Kidney (tissue), 14 donors: Measurements from ENCODE around the gene SLC25A5. TPM values are rescaled to one million over a fixed set of nuclear protein-coding genes. Genes with fewer than 3 reads are reported as not detected.
A peak's percentile ranks its signal among the peaks of the same experiment; 100 is the strongest.

Experiments used
- DNase-seq, 5 donors: peaks; one replicate each; pipeline ENCODE4 v3.0.0-alpha.2; 2013 to 2020
- FAIRE-seq: peaks from 2 replicates; lab custom pipeline; 2012; peaks lifted over from hg19 to GRCh38; lab: Jason Lieb, UNC
- H3K27ac ChIP-seq, 2 donors: one replicate each; pipeline ENCODE4 v1.7.0; 2013; ENCODE audit warnings: low read depth in 2 of 2, low read length in 2 of 2, inconsistent platforms in 1 of 2
- H3K27me3 ChIP-seq: one replicate; pipeline ENCODE4 v1.7.1; 2013; ENCODE audit warnings: low read length, inconsistent platforms; ENCODE audit not compliant: control insufficient read depth, insufficient read depth
- H3K36me3 ChIP-seq, 3 donors: one replicate each; pipeline versions ENCODE4 v1.7.0 to v1.7.1; 2013; ENCODE audit warnings: low read length in 3 of 3, control low read depth in 1 of 3, inconsistent platforms in 1 of 3; ENCODE audit not compliant: insufficient read depth in 3 of 3, control insufficient read depth in 2 of 3
- H3K4me1 ChIP-seq, 3 donors: one replicate each; pipeline versions ENCODE4 v1.7.0 to v1.7.1; 2013; ENCODE audit warnings: low read length in 3 of 3, inconsistent platforms in 1 of 3, low read depth in 1 of 3; ENCODE audit not compliant: control insufficient read depth in 2 of 3, insufficient read depth in 2 of 3
- H3K4me3 ChIP-seq, 3 donors: one replicate each; pipeline versions ENCODE4 v1.7.0 to v1.8.1; 2013; ENCODE audit warnings: low read length in 3 of 3, control low read depth in 1 of 3, inconsistent platforms in 1 of 3
- H3K9ac ChIP-seq, 3 donors: one replicate each; pipeline versions ENCODE4 v1.7.0 to v1.7.1; 2013; ENCODE audit warnings: low read length in 3 of 3, control low read depth in 1 of 3, inconsistent platforms in 1 of 3
- H3K9me3 ChIP-seq, 3 donors: one replicate each; pipeline versions ENCODE4 v1.7.0 to v1.7.1; 2013; ENCODE audit warnings: low read length in 3 of 3, control low read depth in 1 of 3, inconsistent platforms in 1 of 3; ENCODE audit not compliant: control insufficient read depth in 2 of 3, insufficient read depth in 1 of 3
- CTCF ChIP-seq: IDR thresholded peaks from 3 replicates; pipeline ENCODE4 v1.5.1; 2012; ENCODE audit warnings: mild to moderate bottlenecking, moderate library complexity, borderline replicate concordance; ENCODE audit not compliant: insufficient read depth; ENCODE audit errors: extremely low read depth
- intact Hi-C: fragments of 100-400 bp; cut with DNase I; formaldehyde crosslinking; loops from one replicate; pipeline ENCODE4 v1.11.1; 2022
- polyA plus RNA-seq: library from polyadenylated mRNA; stranded (reverse); fragments of 350-450 nt; fragmentation: Illumina TruSeq; extraction: RNeasy Lipid Tissue Mini Kit (QIAGEN cat#74804); gene quantifications from one replicate; pipeline ENCODE4 v1.2.3, GENCODE V29; 2014; ENCODE audit warnings: low read depth, low replicate concordance; ENCODE audit not compliant: insufficient read depth
- total RNA-seq: library from RNA; stranded (reverse); fragmentation: NEBNext Ultra II Directional; extraction: Animal tissue kit (Norgen Biotek cat#: 25700); gene quantifications from one replicate; pipeline ENCODE4 v1.2.1, GENCODE V29; 2021
- donor health status: control.
- donor health status: control.
- donor health status: control.
- donor health status: control.
- donor health status: control.
- donor health status: DM: yes; HTN: yes; CAD: no.
- donor health status: Normal renal cell carcinoma (clear cell type).

Gene SLC25A5
- total and polyA plus RNA-seq, 2 donors from 2014 or later, result 224 to 850 TPM

DNA sequence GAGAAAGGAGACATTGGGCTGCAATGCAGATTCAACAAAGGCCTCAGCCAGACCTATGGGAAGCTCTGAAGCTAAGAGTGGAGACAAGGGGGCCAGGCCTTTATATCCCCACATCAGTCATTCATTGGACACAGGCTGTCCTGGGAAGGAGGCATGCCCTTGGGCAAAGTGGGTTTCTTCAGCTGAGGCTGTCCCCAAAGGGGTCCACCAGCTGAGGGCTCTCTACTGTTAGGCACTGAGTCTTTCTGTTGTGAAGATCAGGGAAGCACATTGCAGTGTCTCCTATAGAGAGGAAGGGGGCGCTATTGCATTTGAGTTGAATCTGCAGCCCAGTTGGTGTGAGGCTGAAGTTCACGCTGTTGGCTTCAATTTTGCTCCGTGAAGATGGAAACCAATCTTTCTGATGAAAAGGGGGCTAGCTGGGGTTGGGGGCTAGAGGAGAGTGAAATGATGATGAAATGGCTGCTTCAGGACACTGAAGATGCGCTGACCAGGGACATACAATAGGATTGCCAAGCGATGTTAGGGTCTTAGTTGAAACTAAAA is 48.0 kb downstream of the SLC25A5 start:
- Histone ChIP-seq H3K27ac (no peak overlapping the region), H3K4me3 (no peak overlapping the region), H3K9ac (no peak overlapping the region), H3K36me3 (no peaks in the 10 kb centered on the region), H3K9me3 (no peaks in the 10 kb centered on the region), H3K4me1 (no peaks in the 10 kb centered on the region), H3K27me3 (no peaks in the 10 kb centered on the region)
- TF ChIP-seq CTCF, result peak; percentile 74
- FAIRE-seq, result peak; percentile 76
- DNase-seq, result peak in 4 of 5 donors; percentile 34 to 75 (median 58)
- intact Hi-C loops, result no loop called here

GRCh38 chrX:119518371-119518770 is 50.1 kb downstream of the SLC25A5 start:
- no peak overlapping the region for H3K9ac ChIP-seq
- no peaks in the 10 kb centered on the region for H3K9me3 ChIP-seq
- intact Hi-C loops, result no loop called here
- no peaks in the 10 kb centered on the region for H3K4me1 ChIP-seq
- no peak for TF ChIP-seq CTCF
- FAIRE-seq, result no peak
- no peak overlapping the region for H3K4me3 ChIP-seq
- H3K27ac ChIP-seq, result no peak overlapping the region
- no peaks in the 10 kb centered on the region for H3K27me3 ChIP-seq
- no peak for DNase-seq
- H3K36me3 ChIP-seq, result no peaks in the 10 kb centered on the region

Other genes starting within 250 kb of the SLC25A5 start
- 118 TPM for gene PGRMC1, start 232.2 kb upstream of the SLC25A5 start, total RNA-seq
- 181 TPM for gene PGRMC1, start 232.2 kb upstream of the SLC25A5 start, polyA plus RNA-seq
- gene SLC25A43, start 69.1 kb upstream of the SLC25A5 start, total RNA-seq, result 15.5 TPM
- 10.1 TPM for gene SLC25A43, start 69.1 kb upstream of the SLC25A5 start, polyA plus RNA-seq
- gene STEEP1, start 97.0 kb downstream of the SLC25A5 start, total RNA-seq, result 24.2 TPM
- 23.7 TPM for gene STEEP1, start 97.0 kb downstream of the SLC25A5 start, polyA plus RNA-seq
- gene UBE2A, start 106.1 kb downstream of the SLC25A5 start, total RNA-seq, result 50.5 TPM
- gene UBE2A, start 106.1 kb downstream of the SLC25A5 start, polyA plus RNA-seq, result 51.3 TPM
- gene NKRF, start 138.0 kb downstream of the SLC25A5 start, total RNA-seq, result 9.0 TPM
- gene NKRF, start 138.0 kb downstream of the SLC25A5 start, polyA plus RNA-seq, result 5.7 TPM
- gene SEPTIN6, start 224.7 kb downstream of the SLC25A5 start, total RNA-seq, result 40.1 TPM
- 32.4 TPM for gene SEPTIN6, start 224.7 kb downstream of the SLC25A5 start, polyA plus RNA-seq